ENCODE results near the gene GNAI2.

- TF ChIP-seq YY1 (IDR thresholded peaks at IDR 0.05; ENCODE audit: low read depth) = no peak
- TF ChIP-seq RCOR1 (IDR thresholded peaks at IDR 0.05; ENCODE audit: low read length) = no peak
- no peak for TF ChIP-seq TAF1 (IDR thresholded peaks at IDR 0.05; ENCODE audit: borderline replicate concordance, low read depth, low read length)
- no peak for TF ChIP-seq CTCF (IDR thresholded peaks at IDR 0.05)
- TF ChIP-seq FOXM1 (IDR thresholded peaks at IDR 0.05; ENCODE audit: low read depth) = no peak
- TF ChIP-seq, protein P1, sequence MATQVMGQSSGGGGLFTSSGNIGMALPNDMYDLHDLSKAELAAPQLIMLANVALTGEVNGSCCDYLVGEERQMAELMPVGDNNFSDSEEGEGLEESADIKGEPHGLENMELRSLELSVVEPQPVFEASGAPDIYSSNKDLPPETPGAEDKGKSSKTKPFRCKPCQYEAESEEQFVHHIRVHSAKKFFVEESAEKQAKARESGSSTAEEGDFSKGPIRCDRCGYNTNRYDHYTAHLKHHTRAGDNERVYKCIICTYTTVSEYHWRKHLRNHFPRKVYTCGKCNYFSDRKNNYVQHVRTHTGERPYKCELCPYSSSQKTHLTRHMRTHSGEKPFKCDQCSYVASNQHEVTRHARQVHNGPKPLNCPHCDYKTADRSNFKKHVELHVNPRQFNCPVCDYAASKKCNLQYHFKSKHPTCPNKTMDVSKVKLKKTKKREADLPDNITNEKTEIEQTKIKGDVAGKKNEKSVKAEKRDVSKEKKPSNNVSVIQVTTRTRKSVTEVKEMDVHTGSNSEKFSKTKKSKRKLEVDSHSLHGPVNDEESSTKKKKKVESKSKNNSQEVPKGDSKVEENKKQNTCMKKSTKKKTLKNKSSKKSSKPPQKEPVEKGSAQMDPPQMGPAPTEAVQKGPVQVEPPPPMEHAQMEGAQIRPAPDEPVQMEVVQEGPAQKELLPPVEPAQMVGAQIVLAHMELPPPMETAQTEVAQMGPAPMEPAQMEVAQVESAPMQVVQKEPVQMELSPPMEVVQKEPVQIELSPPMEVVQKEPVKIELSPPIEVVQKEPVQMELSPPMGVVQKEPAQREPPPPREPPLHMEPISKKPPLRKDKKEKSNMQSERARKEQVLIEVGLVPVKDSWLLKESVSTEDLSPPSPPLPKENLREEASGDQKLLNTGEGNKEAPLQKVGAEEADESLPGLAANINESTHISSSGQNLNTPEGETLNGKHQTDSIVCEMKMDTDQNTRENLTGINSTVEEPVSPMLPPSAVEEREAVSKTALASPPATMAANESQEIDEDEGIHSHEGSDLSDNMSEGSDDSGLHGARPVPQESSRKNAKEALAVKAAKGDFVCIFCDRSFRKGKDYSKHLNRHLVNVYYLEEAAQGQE (IDR thresholded peaks at IDR 0.05; ENCODE audit: low read depth, low read length) = no peak
- no peak for TF ChIP-seq RAD21 (IDR thresholded peaks at IDR 0.05; ENCODE audit: low read length)
- TF ChIP-seq NFIC (IDR thresholded peaks at IDR 0.05; ENCODE audit: borderline replicate concordance) = no peak
- TF ChIP-seq MXI1 (IDR thresholded peaks at IDR 0.05; ENCODE audit: low read depth, low read length) = no peak
- no peak for TF ChIP-seq EP300 (IDR thresholded peaks at IDR 0.05; ENCODE audit: borderline replicate concordance in 1 of 2, low read depth in 1 of 2, low read length in 1 of 2)
- TF ChIP-seq SIN3A (IDR thresholded peaks at IDR 0.05; ENCODE audit: borderline replicate concordance, low read depth, low read length) = no peak
Measured at GRCh38 chr3:50238549-50239026, 2.6 kb downstream of the GNAI2 start.
